Pancreas (tissue), 10 donors: ENCODE results near the gene CFAP20. TPM values are rescaled to one million over a fixed set of nuclear protein-coding genes. Genes with fewer than 3 reads are reported as not detected.
"Not testable (repeated sequence)": the region's sequence is repeated elsewhere in the genome, so short reads cannot be mapped to it uniquely, and the experiment has no call there.

Source experiments
- ATAC-seq, 4 donors: fragments of 200-7000 bp; cut with Tn5 transposase; one replicate each; pipeline versions ENCODE4 v1.8.0 to v1.9.1; 2020; ENCODE audit warnings: mild to moderate bottlenecking in 4 of 4, moderate library complexity in 4 of 4
- DNase-seq, 6 donors: peaks; one replicate each; pipeline ENCODE4 v3.0.0-alpha.2; 2020
- FAIRE-seq: peaks from 2 replicates; lab custom pipeline; 2012; peaks lifted over from hg19 to GRCh38; lab: Jason Lieb, UNC
- H3K27ac ChIP-seq, 4 donors: fragments of 200-600 bp; sonication (generic); 1 replicate in 3 of 4; 2 replicates in 1 of 4; pipeline versions ENCODE4 v1.5.0 to v1.8.0; 2020
- H3K27me3 ChIP-seq, 4 donors: fragments of 200-600 bp; one replicate each; pipeline ENCODE4 v1.8.0; 2021
- H3K36me3 ChIP-seq, 3 donors: fragments of 200-600 bp; sonication (generic) in 1 of 3; one replicate each; pipeline versions ENCODE4 v1.5.0 to v1.8.0; 2020 to 2021
- H3K4me1 ChIP-seq, 3 donors: fragments of 200-600 bp; one replicate each; pipeline ENCODE4 v1.8.0; 2021
- H3K4me3 ChIP-seq, 4 donors: fragments of 200-600 bp; sonication (generic) in 2 of 4; one replicate each; pipeline versions ENCODE4 v1.5.0 to v1.8.0; 2020 to 2021
- H3K9me3 ChIP-seq, 4 donors: fragments of 200-600 bp; one replicate each; pipeline ENCODE4 v1.8.0; 2021
- WGBS, 2 donors: extraction: QIAGEN DNeasy Blood & Tissue Kit; methylation state at CpG; one replicate each; pipeline ENCODE4 v1.1.7; 2013; 5-methylcytosine and 5-hydroxymethylcytosine counted together
- intact Hi-C, 3 donors: fragments of 100-400 bp; cut with DNase I; formaldehyde crosslinking; loops; one replicate each; pipeline versions ENCODE4 v1.11.1 to v1.14.2; 2022
- polyA plus RNA-seq, 2 donors: library from polyadenylated mRNA; stranded (reverse); fragments of 200-250 nt; gene quantifications; one replicate each; pipeline ENCODE4 v1.2.3, GENCODE V29; 2013
- total RNA-seq, 6 donors: library from RNA; stranded (reverse); fragmentation: NEBNext Ultra II Directional in 4 of 6; extraction: Animal tissue kit (Norgen Biotek cat#: 25700) in 4 of 6; gene quantifications; one replicate each; pipeline versions ENCODE4 v1.2.1 to v1.2.4, GENCODE V29; 2021 to 2023
- TF ChIP-seq, protein P1 (sequence below), 4 donors: fragments of 200-600 bp; sonication (generic) in 3 of 4; IDR thresholded peaks; one replicate each; pipeline versions ENCODE4 v1.5.0 to v1.8.0; 2021; ENCODE audit warnings: antibody characterized with exemption in 4 of 4
- donor health status: healthy with polysubstance abuse.
- donor health status: DM: no; HTN: no; CAD: no; lungs with moderate emphysema.
- donor health status: DM: no; HTN: no; CAD: no.
- donor health status: control.
- donor health status: control.
- donor health status: Bipolar disorder and iron deficiency.
- donor health status: DM: yes; HTN: yes; CAD: no.
- donor health status: DM: no; HTN: no; CAD: no.
- donor health status: DM: no; HTN: no; CAD: no.
- donor health status: DM: yes; HTN: yes; CAD: no.

Gene CFAP20
- total and polyA plus RNA-seq, 8 donors: 5.2 to 23.2 (median 8.3) TPM

GRCh38 chr16:58099097-58099955 lies 29.9 kb downstream of the CFAP20 start:
- FAIRE-seq (no peak), DNase-seq (no peak)

GRCh38 chr16:58098207-58099096 lies 30.7 kb downstream of the CFAP20 start:
- no peak for FAIRE-seq

More at GRCh38 chr16:58099097-58099955, 29.9 kb downstream of the CFAP20 start:
- ATAC-seq: no peak
- H3K36me3 ChIP-seq: no peaks in the 10 kb centered on the region
- TF ChIP-seq, protein P1, sequence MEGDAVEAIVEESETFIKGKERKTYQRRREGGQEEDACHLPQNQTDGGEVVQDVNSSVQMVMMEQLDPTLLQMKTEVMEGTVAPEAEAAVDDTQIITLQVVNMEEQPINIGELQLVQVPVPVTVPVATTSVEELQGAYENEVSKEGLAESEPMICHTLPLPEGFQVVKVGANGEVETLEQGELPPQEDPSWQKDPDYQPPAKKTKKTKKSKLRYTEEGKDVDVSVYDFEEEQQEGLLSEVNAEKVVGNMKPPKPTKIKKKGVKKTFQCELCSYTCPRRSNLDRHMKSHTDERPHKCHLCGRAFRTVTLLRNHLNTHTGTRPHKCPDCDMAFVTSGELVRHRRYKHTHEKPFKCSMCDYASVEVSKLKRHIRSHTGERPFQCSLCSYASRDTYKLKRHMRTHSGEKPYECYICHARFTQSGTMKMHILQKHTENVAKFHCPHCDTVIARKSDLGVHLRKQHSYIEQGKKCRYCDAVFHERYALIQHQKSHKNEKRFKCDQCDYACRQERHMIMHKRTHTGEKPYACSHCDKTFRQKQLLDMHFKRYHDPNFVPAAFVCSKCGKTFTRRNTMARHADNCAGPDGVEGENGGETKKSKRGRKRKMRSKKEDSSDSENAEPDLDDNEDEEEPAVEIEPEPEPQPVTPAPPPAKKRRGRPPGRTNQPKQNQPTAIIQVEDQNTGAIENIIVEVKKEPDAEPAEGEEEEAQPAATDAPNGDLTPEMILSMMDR (IDR thresholded peaks at IDR 0.05): no peak
- H3K4me3 ChIP-seq: no peak overlapping the region
- intact Hi-C loops: no loop called here
- no peaks in the 10 kb centered on the region for H3K4me1 ChIP-seq
- no peaks in the 10 kb centered on the region for H3K9me3 ChIP-seq
- H3K27ac ChIP-seq: no peak overlapping the region
- 88% methylated on average over 12 of the region's 12 CpGs for WGBS, 2 donors
- no peaks in the 10 kb centered on the region for H3K27me3 ChIP-seq

DNA sequence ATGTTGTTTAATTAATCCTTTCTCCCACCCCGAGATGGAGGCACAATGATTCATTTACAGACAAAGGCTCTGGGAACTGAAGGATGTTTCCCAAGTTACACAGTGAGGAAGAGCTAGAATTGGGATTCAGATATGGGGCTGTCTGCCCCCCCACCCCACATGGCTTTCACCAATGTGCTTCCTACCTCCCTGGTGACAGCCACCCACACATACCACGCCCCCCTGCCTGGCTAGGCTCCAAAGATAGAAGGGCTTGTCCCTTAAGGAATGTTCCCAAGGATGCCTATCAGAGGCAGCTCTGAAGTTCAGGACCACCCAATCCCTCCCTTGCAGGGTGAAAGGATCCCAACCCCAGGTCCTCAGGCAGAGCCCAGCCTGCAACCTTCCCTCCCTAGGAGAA lies 32.9 kb downstream of the CFAP20 start:
- no peaks in the 10 kb centered on the region for H3K36me3 ChIP-seq
- WGBS, 2 donors: 41 to 54% methylated on average over 2 of the region's 2 CpGs
- intact Hi-C loops: no loop called here
- H3K27me3 ChIP-seq: no peaks in the 10 kb centered on the region
- no peaks in the 10 kb centered on the region for H3K4me1 ChIP-seq
- TF ChIP-seq, protein P1 (IDR thresholded peaks at IDR 0.05): no peak
- H3K27ac ChIP-seq: no peak overlapping the region
- no peak overlapping the region for H3K4me3 ChIP-seq
- DNase-seq (no peak), ATAC-seq (no peak), FAIRE-seq (no peak)
- H3K9me3 ChIP-seq: no peaks in the 10 kb centered on the region

More at GRCh38 chr16:58098207-58099096, 30.7 kb downstream of the CFAP20 start:
- TF ChIP-seq, protein P1 (IDR thresholded peaks at IDR 0.05): no peak
- no peak overlapping the region for H3K27ac ChIP-seq
- H3K4me1 ChIP-seq: no peaks in the 10 kb centered on the region
- WGBS, 2 donors: 71 to 84% methylated on average over 12 of the region's 12 CpGs
- DNase-seq (no peak), ATAC-seq (no peak)
- H3K9me3 ChIP-seq: no peaks in the 10 kb centered on the region
- H3K4me3 ChIP-seq: no peak overlapping the region
- no peaks in the 10 kb centered on the region for H3K27me3 ChIP-seq
- H3K36me3 ChIP-seq: no peaks in the 10 kb centered on the region
- intact Hi-C loops: no loop called here

DNA sequence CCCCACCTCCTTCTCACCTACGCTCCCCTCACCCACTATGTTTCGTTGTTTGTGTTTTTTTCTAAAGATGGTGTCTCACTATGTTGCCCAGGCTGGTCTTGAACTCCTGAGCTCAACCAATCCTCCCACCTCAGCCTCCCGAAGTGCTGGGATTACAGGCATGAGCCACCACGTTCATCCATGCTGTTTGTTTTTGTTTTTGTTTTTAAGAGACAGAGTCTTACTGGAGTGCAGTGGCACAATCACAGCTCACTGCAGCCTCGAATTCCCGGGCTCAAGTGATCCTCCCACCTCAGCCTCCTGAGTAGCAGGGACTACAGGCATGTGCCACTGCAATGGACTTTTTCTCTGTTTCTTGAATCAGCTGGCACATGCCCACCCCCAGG lies 33.6 kb downstream of the CFAP20 start:
- FAIRE-seq, H3K4me1 ChIP-seq, H3K27me3 ChIP-seq, DNase-seq, intact Hi-C loops, H3K4me3 ChIP-seq, ATAC-seq, H3K27ac ChIP-seq, H3K9me3 ChIP-seq, H3K36me3 ChIP-seq: not testable (repeated sequence)
- 68 to 72% methylated on average over 6 of the region's 6 CpGs for WGBS, 2 donors

DNA sequence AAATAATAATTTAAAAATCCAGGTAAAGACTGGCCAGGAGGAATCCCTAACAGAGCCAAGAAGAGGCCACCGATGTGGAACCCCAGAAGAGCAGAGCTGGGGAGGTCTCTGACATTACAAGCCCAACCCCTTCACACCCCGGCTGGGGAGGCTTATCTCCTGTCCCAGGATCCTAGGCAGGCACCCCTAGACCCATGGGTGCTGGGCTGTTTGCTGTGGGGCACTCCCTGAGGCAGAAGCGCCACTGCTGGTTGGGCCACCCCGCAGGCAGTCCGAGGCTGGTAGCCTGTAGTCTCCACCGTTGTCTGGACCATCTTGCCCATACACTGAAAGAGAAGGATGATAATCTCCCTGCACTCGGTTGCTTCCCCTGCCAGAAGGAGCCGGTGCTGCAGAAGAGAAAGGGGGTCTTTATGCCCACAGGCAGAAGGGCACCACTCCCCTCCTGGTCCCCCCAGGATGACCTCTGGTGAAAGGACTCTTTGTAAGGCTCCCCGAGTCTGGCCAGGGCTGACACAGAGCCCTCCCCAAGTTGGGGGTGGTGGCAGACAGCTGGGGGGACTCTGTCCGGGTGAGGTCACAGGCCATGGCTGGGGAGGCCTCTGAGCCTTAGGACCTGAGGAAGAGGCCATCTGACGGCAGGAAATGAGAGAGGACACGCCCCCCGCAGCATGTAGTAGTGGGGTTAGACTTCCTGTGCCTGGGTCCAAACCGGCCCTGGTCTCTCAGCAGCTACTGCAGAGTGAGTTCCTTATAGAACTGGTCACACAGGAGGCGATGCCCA lies 34.2 kb downstream of the CFAP20 start:
- DNase-seq (no peak), ATAC-seq (no peak), FAIRE-seq (no peak)
- H3K27ac ChIP-seq: no peak overlapping the region
- intact Hi-C loops: no loop called here
- TF ChIP-seq, protein P1 (IDR thresholded peaks at IDR 0.05): no peak
- no peaks in the 10 kb centered on the region for H3K27me3 ChIP-seq
- WGBS, 2 donors: 79 to 84% methylated on average over 15 of the region's 15 CpGs
- no peak overlapping the region for H3K4me3 ChIP-seq
- H3K4me1 ChIP-seq: no peaks in the 10 kb centered on the region
- no peaks in the 10 kb centered on the region for H3K9me3 ChIP-seq
- H3K36me3 ChIP-seq: no peaks in the 10 kb centered on the region
